Measurements from ENCODE around the gene CREB3. TPM values are rescaled to one million over a fixed set of nuclear protein-coding genes. Genes with fewer than 3 reads are reported as not detected.

CREB3 gene
- total and polyA plus RNA-seq, 2 experiments from 2014 or later, result 20.3 to 32.4 TPM

- H3K9me3 Mint-ChIP-seq, result no peaks in the 10 kb centered on the region
- H3K79me2 ChIP-seq (replicated peaks; ENCODE audit: insufficient read depth), result peaks cover 41% of the 10 kb centered on the region
- no peaks in the 10 kb centered on the region for H3K9me2 ChIP-seq (ENCODE audit: insufficient read depth)
- no peaks in the 10 kb centered on the region for H3K27me3 ChIP-seq (ENCODE audit: insufficient read depth)
- peak overlapping the region; percentile 93 for H3K4me3 Mint-ChIP-seq
- no peak overlapping the region for H2AFZ ChIP-seq
- peaks cover 24% of the 10 kb centered on the region for H3K36me3 ChIP-seq (ENCODE audit: insufficient read depth)
- H3K27me3 Mint-ChIP-seq (ENCODE audit: insufficient read depth, low read depth, poor library complexity), result peaks cover 6% of the 10 kb centered on the region
- H3K27ac ChIP-seq (ENCODE audit: low read depth), result no peak overlapping the region
- peak overlapping the region; percentile 100 for H3K4me3 ChIP-seq
- peaks cover 38% of the 10 kb centered on the region for H4K20me1 ChIP-seq (replicated peaks; ENCODE audit: insufficient read depth)
- peaks cover 45% of the 10 kb centered on the region for H3K36me3 Mint-ChIP-seq (ENCODE audit: low read depth)
- peak overlapping the region; percentile 99 for H3K4me2 ChIP-seq
- no peak for DNase-seq (ENCODE audit: low spot score)
- H3K4me1 ChIP-seq (ENCODE audit: insufficient read depth), result peaks cover 30% of the 10 kb centered on the region
- H3K4me1 Mint-ChIP-seq, result peaks cover 24% of the 10 kb centered on the region
- TF ChIP-seq EZH2 (IDR thresholded peaks at IDR 0.05; ENCODE audit: low read depth, unreplicated experiment) (no peak), NANOG (IDR thresholded peaks at IDR 0.05; ENCODE audit: borderline replicate concordance) (no peak), JUNB (IDR thresholded peaks at IDR 0.05; ENCODE audit: unreplicated experiment) (no peak), STAT1 (IDR thresholded peaks at IDR 0.05; ENCODE audit: unreplicated experiment) (no peak), CREB1 (CRISPR knock-in tag; IDR thresholded peaks at IDR 0.05; ENCODE audit: low read depth) (no peak), ZNF331 (CRISPR knock-in tag; IDR thresholded peaks at IDR 0.05; ENCODE audit: low read depth) (no peak), ETS1 (IDR thresholded peaks at IDR 0.05) (no peak), POLR2AphosphoS5 (IDR thresholded peaks at IDR 0.05; ENCODE audit: low read depth) (no peak), EZH2phosphoT487 (IDR thresholded peaks at IDR 0.05; ENCODE audit: unreplicated experiment) (no peak), ZNF114 (CRISPR knock-in tag; IDR thresholded peaks at IDR 0.05) (no peak)
- TF ChIP-seq, protein P1, sequence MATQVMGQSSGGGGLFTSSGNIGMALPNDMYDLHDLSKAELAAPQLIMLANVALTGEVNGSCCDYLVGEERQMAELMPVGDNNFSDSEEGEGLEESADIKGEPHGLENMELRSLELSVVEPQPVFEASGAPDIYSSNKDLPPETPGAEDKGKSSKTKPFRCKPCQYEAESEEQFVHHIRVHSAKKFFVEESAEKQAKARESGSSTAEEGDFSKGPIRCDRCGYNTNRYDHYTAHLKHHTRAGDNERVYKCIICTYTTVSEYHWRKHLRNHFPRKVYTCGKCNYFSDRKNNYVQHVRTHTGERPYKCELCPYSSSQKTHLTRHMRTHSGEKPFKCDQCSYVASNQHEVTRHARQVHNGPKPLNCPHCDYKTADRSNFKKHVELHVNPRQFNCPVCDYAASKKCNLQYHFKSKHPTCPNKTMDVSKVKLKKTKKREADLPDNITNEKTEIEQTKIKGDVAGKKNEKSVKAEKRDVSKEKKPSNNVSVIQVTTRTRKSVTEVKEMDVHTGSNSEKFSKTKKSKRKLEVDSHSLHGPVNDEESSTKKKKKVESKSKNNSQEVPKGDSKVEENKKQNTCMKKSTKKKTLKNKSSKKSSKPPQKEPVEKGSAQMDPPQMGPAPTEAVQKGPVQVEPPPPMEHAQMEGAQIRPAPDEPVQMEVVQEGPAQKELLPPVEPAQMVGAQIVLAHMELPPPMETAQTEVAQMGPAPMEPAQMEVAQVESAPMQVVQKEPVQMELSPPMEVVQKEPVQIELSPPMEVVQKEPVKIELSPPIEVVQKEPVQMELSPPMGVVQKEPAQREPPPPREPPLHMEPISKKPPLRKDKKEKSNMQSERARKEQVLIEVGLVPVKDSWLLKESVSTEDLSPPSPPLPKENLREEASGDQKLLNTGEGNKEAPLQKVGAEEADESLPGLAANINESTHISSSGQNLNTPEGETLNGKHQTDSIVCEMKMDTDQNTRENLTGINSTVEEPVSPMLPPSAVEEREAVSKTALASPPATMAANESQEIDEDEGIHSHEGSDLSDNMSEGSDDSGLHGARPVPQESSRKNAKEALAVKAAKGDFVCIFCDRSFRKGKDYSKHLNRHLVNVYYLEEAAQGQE (IDR thresholded peaks at IDR 0.05; ENCODE audit: unreplicated experiment), result no peak
- TF ChIP-seq, protein P2, sequence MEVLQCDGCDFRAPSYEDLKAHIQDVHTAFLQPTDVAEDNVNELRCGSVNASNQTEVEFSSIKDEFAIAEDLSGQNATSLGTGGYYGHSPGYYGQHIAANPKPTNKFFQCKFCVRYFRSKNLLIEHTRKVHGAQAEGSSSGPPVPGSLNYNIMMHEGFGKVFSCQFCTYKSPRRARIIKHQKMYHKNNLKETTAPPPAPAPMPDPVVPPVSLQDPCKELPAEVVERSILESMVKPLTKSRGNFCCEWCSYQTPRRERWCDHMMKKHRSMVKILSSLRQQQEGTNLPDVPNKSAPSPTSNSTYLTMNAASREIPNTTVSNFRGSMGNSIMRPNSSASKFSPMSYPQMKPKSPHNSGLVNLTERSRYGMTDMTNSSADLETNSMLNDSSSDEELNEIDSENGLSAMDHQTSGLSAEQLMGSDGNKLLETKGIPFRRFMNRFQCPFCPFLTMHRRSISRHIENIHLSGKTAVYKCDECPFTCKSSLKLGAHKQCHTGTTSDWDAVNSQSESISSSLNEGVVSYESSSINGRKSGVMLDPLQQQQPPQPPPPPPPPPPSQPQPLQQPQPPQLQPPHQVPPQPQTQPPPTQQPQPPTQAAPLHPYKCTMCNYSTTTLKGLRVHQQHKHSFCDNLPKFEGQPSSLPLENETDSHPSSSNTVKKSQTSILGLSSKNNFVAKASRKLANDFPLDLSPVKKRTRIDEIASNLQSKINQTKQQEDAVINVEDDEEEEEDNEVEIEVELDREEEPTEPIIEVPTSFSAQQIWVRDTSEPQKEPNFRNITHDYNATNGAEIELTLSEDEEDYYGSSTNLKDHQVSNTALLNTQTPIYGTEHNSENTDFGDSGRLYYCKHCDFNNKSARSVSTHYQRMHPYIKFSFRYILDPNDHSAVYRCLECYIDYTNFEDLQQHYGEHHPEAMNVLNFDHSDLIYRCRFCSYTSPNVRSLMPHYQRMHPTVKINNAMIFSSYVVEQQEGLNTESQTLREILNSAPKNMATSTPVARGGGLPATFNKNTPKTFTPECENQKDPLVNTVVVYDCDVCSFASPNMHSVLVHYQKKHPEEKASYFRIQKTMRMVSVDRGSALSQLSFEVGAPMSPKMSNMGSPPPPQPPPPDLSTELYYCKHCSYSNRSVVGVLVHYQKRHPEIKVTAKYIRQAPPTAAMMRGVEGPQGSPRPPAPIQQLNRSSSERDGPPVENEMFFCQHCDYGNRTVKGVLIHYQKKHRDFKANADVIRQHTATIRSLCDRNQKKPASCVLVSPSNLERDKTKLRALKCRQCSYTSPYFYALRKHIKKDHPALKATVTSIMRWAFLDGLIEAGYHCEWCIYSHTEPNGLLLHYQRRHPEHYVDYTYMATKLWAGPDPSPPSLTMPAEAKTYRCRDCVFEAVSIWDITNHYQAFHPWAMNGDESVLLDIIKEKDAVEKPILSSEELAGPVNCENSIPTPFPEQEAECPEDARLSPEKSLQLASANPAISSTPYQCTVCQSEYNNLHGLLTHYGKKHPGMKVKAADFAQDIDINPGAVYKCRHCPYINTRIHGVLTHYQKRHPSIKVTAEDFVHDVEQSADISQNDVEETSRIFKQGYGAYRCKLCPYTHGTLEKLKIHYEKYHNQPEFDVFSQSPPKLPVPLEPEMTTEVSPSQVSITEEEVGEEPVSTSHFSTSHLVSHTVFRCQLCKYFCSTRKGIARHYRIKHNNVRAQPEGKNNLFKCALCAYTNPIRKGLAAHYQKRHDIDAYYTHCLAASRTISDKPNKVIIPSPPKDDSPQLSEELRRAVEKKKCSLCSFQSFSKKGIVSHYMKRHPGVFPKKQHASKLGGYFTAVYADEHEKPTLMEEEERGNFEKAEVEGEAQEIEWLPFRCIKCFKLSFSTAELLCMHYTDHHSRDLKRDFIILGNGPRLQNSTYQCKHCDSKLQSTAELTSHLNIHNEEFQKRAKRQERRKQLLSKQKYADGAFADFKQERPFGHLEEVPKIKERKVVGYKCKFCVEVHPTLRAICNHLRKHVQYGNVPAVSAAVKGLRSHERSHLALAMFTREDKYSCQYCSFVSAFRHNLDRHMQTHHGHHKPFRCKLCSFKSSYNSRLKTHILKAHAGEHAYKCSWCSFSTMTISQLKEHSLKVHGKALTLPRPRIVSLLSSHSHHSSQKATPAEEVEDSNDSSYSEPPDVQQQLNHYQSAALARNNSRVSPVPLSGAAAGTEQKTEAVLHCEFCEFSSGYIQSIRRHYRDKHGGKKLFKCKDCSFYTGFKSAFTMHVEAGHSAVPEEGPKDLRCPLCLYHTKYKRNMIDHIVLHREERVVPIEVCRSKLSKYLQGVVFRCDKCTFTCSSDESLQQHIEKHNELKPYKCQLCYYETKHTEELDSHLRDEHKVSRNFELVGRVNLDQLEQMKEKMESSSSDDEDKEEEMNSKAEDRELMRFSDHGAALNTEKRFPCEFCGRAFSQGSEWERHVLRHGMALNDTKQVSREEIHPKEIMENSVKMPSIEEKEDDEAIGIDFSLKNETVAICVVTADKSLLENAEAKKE (CRISPR knock-in tag; IDR thresholded peaks at IDR 0.05), result no peak
- TF ChIP-seq, protein P3, sequence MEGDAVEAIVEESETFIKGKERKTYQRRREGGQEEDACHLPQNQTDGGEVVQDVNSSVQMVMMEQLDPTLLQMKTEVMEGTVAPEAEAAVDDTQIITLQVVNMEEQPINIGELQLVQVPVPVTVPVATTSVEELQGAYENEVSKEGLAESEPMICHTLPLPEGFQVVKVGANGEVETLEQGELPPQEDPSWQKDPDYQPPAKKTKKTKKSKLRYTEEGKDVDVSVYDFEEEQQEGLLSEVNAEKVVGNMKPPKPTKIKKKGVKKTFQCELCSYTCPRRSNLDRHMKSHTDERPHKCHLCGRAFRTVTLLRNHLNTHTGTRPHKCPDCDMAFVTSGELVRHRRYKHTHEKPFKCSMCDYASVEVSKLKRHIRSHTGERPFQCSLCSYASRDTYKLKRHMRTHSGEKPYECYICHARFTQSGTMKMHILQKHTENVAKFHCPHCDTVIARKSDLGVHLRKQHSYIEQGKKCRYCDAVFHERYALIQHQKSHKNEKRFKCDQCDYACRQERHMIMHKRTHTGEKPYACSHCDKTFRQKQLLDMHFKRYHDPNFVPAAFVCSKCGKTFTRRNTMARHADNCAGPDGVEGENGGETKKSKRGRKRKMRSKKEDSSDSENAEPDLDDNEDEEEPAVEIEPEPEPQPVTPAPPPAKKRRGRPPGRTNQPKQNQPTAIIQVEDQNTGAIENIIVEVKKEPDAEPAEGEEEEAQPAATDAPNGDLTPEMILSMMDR (conservative IDR thresholded peaks at IDR 0.05; ENCODE audit: low read depth in 2 of 2), result no peak
- no peak for ATAC-seq
- peaks cover 13% of the 10 kb centered on the region for H3F3A ChIP-seq (replicated peaks; ENCODE audit: low read depth)
- no peak overlapping the region for H3K27ac Mint-ChIP-seq
These were observed 14.1 kb downstream of the CREB3 start for GRCh38 chr9:35746583-35746982.
